Cardiac muscle cell (in vitro differentiated cells and primary cell): ENCODE results near the gene WFDC1. TPM values are rescaled to one million over a fixed set of nuclear protein-coding genes. Genes with fewer than 3 reads are reported as not detected.

Experiments
- DNase-seq, 2 donors: peaks; one replicate each; pipeline versions ENCODE4 v3.0.0 to v3.0.0-alpha.2; 2010 to 2017; ENCODE audit warnings: low read depth in 1 of 2, low spot score in 1 of 2
- H3K27ac ChIP-seq: fragments of 200-600 bp; sonication (generic); 2 replicates; pipeline ENCODE4 v1.5.1; 2016
- H3K27me3 ChIP-seq: fragments of 200-600 bp; sonication (generic); 2 replicates; pipeline ENCODE4 v1.6.0; 2016; ENCODE audit warnings: control low read depth
- H3K36me3 ChIP-seq: fragments of 200-600 bp; sonication (generic); 2 replicates; pipeline ENCODE4 v1.5.1; 2016; ENCODE audit warnings: control low read depth
- H3K4me1 ChIP-seq: fragments of 200-600 bp; sonication (generic); 2 replicates; pipeline ENCODE4 v1.8.1; 2017; ENCODE audit warnings: low read depth, mild to moderate bottlenecking, mixed run types
- H3K4me3 ChIP-seq: fragments of 200-600 bp; sonication (generic); 2 replicates; pipeline ENCODE4 v1.5.1; 2016; ENCODE audit warnings: mild to moderate bottlenecking
- H3K9me3 ChIP-seq: fragments of 200-600 bp; sonication (generic); 2 replicates; pipeline ENCODE4 v1.5.1; 2017; ENCODE audit warnings: low read depth, mild to moderate bottlenecking, control low read depth
- polyA plus RNA-seq: library from polyadenylated mRNA; unstranded; fragments of >200 nt; fragmentation: Nextera tagmentation; extraction: Ambion mirVana; gene quantifications from 2 replicates; pipeline ENCODE4 v1.2.1, GENCODE V29; 2016
- total RNA-seq: library from RNA; depleted of rRNA; stranded (reverse); fragments of >200 nt; gene quantifications from 2 replicates; pipeline ENCODE4 v1.2.3, GENCODE V29; 2016
- TF ChIP-seq, protein P1 (sequence below): IDR thresholded peaks from 2 replicates; pipeline ENCODE4 v1.5.1; 2012; ENCODE audit warnings: low read depth, mild to moderate bottlenecking, low read length

The WFDC1 gene
- total and polyA plus RNA-seq, 2 experiments from 2014 or later = 18.5 to 22.2 TPM

DNA sequence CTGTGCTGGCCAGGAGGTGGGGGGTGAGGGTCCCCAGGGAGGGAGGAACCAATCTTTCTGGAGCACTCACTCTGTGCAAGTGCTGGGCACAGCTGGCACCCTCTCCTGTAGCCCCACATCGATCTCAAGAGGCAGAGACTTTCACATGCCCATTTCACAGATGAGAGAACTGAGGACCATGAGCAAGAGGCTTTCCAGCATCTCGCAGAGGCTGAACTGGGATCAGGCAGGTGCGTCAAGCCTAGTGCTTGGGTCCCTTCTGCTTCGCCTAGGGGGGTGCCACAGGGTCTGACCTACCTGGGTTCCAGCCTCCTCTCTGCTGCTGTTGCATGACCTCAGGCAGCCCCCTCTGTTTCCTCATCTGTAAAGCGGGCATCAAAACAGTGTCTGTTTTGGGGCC is 1.3 kb upstream of the WFDC1 start:
- peaks cover 15% of the 10 kb centered on the region for H3K4me1 ChIP-seq
- DNase-seq = no peak
- TF ChIP-seq, protein P1, sequence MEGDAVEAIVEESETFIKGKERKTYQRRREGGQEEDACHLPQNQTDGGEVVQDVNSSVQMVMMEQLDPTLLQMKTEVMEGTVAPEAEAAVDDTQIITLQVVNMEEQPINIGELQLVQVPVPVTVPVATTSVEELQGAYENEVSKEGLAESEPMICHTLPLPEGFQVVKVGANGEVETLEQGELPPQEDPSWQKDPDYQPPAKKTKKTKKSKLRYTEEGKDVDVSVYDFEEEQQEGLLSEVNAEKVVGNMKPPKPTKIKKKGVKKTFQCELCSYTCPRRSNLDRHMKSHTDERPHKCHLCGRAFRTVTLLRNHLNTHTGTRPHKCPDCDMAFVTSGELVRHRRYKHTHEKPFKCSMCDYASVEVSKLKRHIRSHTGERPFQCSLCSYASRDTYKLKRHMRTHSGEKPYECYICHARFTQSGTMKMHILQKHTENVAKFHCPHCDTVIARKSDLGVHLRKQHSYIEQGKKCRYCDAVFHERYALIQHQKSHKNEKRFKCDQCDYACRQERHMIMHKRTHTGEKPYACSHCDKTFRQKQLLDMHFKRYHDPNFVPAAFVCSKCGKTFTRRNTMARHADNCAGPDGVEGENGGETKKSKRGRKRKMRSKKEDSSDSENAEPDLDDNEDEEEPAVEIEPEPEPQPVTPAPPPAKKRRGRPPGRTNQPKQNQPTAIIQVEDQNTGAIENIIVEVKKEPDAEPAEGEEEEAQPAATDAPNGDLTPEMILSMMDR = no peak
- H3K9me3 ChIP-seq = no peaks in the 10 kb centered on the region
- H3K4me3 ChIP-seq = no peak overlapping the region
- no peaks in the 10 kb centered on the region for H3K27me3 ChIP-seq
- no peak overlapping the region for H3K27ac ChIP-seq
- H3K36me3 ChIP-seq = no peaks in the 10 kb centered on the region

DNA sequence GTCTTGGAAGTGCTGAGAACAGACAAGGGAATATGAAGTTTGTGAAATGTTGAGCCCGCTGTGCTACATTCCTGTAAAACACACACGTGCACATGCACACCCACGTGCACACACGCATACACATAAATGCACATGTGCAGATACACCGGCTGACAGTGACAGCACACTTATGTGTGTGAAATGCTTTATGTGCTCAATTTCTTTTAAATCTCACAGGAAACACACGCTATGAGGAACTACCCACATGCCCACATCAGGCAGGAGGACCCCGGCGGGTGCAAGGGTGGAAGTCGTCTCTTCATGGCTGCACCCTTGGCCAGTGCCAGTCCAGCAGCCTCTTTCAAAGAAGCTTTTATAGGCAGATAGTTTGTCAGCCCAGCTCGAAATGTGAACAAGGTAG is 561 bp upstream of the WFDC1 start:
- Histone ChIP-seq H3K27ac (no peak overlapping the region), H3K27me3 (no peaks in the 10 kb centered on the region), H3K36me3 (no peaks in the 10 kb centered on the region), H3K9me3 (no peaks in the 10 kb centered on the region), H3K4me3 (no peak overlapping the region), H3K4me1 (peaks cover 15% of the 10 kb centered on the region)
- no peak for DNase-seq
- TF ChIP-seq, protein P1 = no peak

DNA sequence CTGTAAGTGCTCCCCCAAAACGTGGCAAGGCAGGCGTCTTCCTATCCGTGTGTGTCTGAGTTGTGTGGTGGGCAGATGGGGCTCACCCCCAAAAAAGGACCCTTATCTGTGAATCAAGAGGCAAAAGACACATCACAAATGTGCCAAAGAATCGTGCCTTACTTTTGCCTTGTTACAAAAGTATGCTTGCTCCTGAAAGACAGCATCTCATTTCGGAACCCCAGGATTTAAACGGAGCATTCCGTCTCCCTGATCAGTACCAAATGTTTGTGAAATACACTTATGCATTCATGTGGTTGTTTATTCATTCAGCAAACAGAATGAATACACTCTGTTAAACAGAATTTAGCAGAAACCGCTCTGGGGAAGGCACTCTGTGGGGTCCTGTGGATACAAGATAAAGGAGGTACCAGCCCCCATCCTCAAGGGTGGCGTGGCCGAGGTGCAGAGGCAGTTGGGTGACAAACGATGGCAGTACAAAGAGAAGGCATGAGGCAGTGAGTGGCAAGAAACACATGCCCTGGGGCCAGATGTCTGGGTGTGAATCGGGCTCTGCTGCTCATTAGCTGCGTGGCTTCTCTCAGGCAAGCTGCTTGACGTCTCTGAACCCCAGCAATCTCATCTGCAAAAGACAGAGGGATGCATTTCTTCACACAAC is 654 bp downstream of the WFDC1 start:
- no peaks in the 10 kb centered on the region for H3K27me3 ChIP-seq
- TF ChIP-seq, protein P1 = no peak
- H3K9me3 ChIP-seq = no peaks in the 10 kb centered on the region
- peak overlapping the region; percentile 40 for H3K27ac ChIP-seq
- H3K4me3 ChIP-seq = no peak overlapping the region
- peaks cover 15% of the 10 kb centered on the region for H3K4me1 ChIP-seq
- no peaks in the 10 kb centered on the region for H3K36me3 ChIP-seq
- DNase-seq = no peak

DNA sequence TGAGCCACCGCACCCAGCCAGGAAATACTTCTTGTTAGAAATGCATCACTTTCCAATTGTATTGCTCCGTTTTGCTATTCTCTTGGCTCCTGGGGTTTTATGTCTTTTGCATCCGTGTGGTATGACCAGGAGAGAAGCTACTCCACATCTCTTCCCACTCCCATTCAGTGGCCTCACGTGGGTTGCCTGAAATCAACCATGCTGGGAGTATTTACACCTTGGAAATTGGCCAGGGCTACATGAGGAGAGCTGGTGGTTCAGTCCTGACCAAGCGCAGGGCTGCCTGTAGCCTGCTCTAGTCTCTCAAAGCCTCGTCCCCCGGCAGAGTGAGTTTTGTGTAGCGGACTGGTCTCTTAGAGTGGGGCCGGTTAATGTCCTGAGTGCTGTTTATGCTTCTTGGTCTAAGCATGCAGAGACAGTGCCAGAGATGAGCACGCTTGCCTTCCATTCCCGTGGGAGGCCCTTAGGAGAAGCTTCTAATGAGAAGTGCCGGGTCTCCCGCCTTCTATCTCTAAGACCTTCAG is 3.8 kb downstream of the WFDC1 start:
- H3K4me1 ChIP-seq = peaks cover 15% of the 10 kb centered on the region
- H3K27me3 ChIP-seq = peaks cover 15% of the 10 kb centered on the region
- TF ChIP-seq, protein P1 = no peak
- no peaks in the 10 kb centered on the region for H3K36me3 ChIP-seq
- H3K9me3 ChIP-seq = no peaks in the 10 kb centered on the region
- H3K27ac ChIP-seq = no peak overlapping the region
- H3K4me3 ChIP-seq = no peak overlapping the region
- DNase-seq = no peak

DNA sequence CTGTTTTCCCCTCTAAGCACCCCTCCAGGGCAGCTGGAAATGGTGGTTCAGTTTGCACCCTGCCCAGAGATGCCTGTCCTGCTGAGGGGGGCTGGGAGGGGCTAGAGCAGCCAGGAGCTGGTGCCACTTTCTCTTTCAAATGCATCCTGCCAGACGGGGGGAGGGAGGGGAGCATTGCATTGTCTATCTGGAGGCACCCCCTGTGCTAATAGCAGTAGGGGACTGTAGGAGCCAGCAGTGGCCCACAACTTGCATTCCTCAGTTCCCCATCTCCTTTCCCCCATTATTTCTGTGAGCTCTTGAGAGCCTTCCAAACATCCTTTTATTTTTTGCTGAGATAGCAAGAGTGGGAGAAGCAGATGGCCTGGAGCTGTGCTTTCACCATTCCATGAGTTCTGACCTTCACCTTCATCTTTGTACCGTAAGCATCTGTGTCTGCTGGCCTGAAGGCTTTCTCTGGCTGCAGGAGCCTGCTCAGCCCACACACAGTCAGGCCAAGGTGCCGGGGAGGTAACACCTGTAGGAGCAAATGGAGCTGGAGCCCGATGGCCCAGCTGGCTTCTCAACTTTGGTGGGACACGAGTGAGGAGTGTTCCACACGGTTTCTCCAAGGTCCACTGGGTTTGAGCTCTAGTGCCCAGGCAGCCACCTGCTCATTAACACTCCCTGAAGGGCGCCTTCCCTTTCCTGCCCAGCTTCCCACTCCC is 5.2 kb downstream of the WFDC1 start:
- Histone ChIP-seq H3K27me3 (peaks cover 15% of the 10 kb centered on the region), H3K9me3 (no peaks in the 10 kb centered on the region), H3K36me3 (no peaks in the 10 kb centered on the region), H3K27ac (no peak overlapping the region), H3K4me1 (peaks cover 7% of the 10 kb centered on the region), H3K4me3 (no peak overlapping the region)
- TF ChIP-seq, protein P1 = no peak
- DNase-seq = no peak
